IMR-90 (cell line): ENCODE measurements around the gene KRTAP5-1. TPM values are rescaled to one million over a fixed set of nuclear protein-coding genes. Genes with fewer than 3 reads are reported as not detected.

Experiments used
- ATAC-seq: fragments of 200-7000 bp; cut with Tn5 transposase; 2 replicates; pipeline ENCODE4 v1.9.1; 2020; ENCODE audit warnings: low read depth, mild to moderate bottlenecking, moderate library complexity
- BruUV-seq: library from RNA; stranded (reverse); fragments of 400-500 nt; replicated peaks from 2 replicates; lab custom pipeline; 2021; lab: Mats Ljungman, UMichigan
- CTCF ChIA-PET: fragments of 300-600 bp; formaldehyde crosslinking; extraction: SDS; loops from one replicate; lab custom pipeline; 2021; ENCODE audit warnings: antibody characterized with exemption; lab: Yijun Ruan, JAX
- POLR2A ChIA-PET: fragments of 300-600 bp; sonication (Branson Sonifier 250); formaldehyde crosslinking; loops from one replicate; lab custom pipeline; 2022; ENCODE audit warnings: antibody characterized with exemption; ENCODE audit not compliant: unreplicated experiment; lab: Charles Lee
- DNase-seq: peaks from one replicate; pipeline ENCODE4 v3.0.0; 2013
- H2AFZ ChIP-seq: replicated peaks from 2 replicates; pipeline ENCODE3; 2013; ENCODE audit warnings: low read length, mild to moderate bottlenecking; ENCODE audit not compliant: poor library complexity
- H2AK5ac ChIP-seq: 2 replicates; pipeline ENCODE4 v1.6.1; 2013; ENCODE audit warnings: low read depth, low read length, inconsistent platforms
- H2AK9ac ChIP-seq: replicated peaks from 2 replicates; pipeline ENCODE3; 2013; ENCODE audit warnings: mild to moderate bottlenecking, low read depth, low read length, moderate library complexity; ENCODE audit not compliant: poor library complexity
- H2BK120ac ChIP-seq: 2 replicates; pipeline ENCODE4 v1.6.1; 2013; ENCODE audit warnings: low read depth, low read length, inconsistent platforms
- H2BK15ac ChIP-seq: 3 replicates; pipeline ENCODE4 v1.6.1; 2013; ENCODE audit warnings: low read depth, low read length, inconsistent platforms
- H2BK20ac ChIP-seq: 2 replicates; pipeline ENCODE4 v1.6.1; 2013; ENCODE audit warnings: low read depth, mild to moderate bottlenecking, inconsistent platforms, low read length, moderate library complexity
- H2BK5ac ChIP-seq: 2 replicates; pipeline ENCODE4 v1.6.1; 2013; ENCODE audit warnings: mild to moderate bottlenecking, low read depth, low read length, inconsistent platforms; ENCODE audit not compliant: poor library complexity, severe bottlenecking
- H3K14ac ChIP-seq: replicated peaks from 2 replicates; pipeline ENCODE4 v1.6.1; 2013; ENCODE audit warnings: low read depth, low read length, inconsistent platforms
- H3K18ac ChIP-seq: 2 replicates; pipeline ENCODE4 v1.6.1; 2013; ENCODE audit warnings: low read depth, low read length, control low read depth
- H3K23ac ChIP-seq: 2 replicates; pipeline ENCODE4 v1.6.1; 2013; ENCODE audit warnings: low read depth, low read length, inconsistent platforms
- H3K27ac ChIP-seq: 2 replicates; pipeline ENCODE4 v1.5.1; 2013; ENCODE audit warnings: mild to moderate bottlenecking, control low read depth, low read length; ENCODE audit not compliant: insufficient read depth
- H3K27me3 ChIP-seq: 2 replicates; pipeline ENCODE4 v1.6.1; 2013; ENCODE audit warnings: low read length; ENCODE audit not compliant: control insufficient read depth, insufficient read depth
- H3K36me3 ChIP-seq: 2 replicates; pipeline ENCODE4 v1.6.1; 2013; ENCODE audit warnings: low read length, mixed read lengths; ENCODE audit not compliant: control insufficient read depth, insufficient read depth
- H3K4ac ChIP-seq: 2 replicates; pipeline ENCODE4 v1.6.1; 2013; ENCODE audit warnings: low read depth, low read length, inconsistent platforms
- H3K4me1 ChIP-seq: 2 replicates; pipeline ENCODE4 v1.6.1; 2013; ENCODE audit warnings: low read length, mixed read lengths; ENCODE audit not compliant: control insufficient read depth, insufficient read depth
- H3K4me2 ChIP-seq: 2 replicates; pipeline ENCODE4 v1.6.1; 2013; ENCODE audit warnings: low read depth, mild to moderate bottlenecking, control low read depth, low read length, moderate library complexity
- H3K4me3 ChIP-seq: 2 replicates; pipeline ENCODE4 v1.5.1; 2013; ENCODE audit warnings: low read depth, mild to moderate bottlenecking, control low read depth, low read length, moderate library complexity; ENCODE audit not compliant: insufficient read depth
- H3K56ac ChIP-seq: 2 replicates; pipeline ENCODE4 v1.6.1; 2013; ENCODE audit warnings: low read length, inconsistent platforms; ENCODE audit not compliant: insufficient read depth; ENCODE audit errors: extremely low read depth
- H3K79me1 ChIP-seq, 2 experiments: 2 replicates each; pipeline ENCODE4 v1.6.1; 2013; ENCODE audit warnings: low read length in 2 of 2, inconsistent platforms in 1 of 2, low read depth in 1 of 2
- H3K9ac ChIP-seq: 2 replicates; pipeline ENCODE4 v1.6.1; 2013; ENCODE audit warnings: low read depth, low read length, control low read depth
- H3K9me1 ChIP-seq: 2 replicates; pipeline ENCODE4 v1.6.1; 2013; ENCODE audit warnings: low read length, inconsistent platforms; ENCODE audit not compliant: insufficient read depth
- H3K9me3 ChIP-seq: 2 replicates; pipeline ENCODE4 v1.6.1; 2013; ENCODE audit warnings: low read length; ENCODE audit not compliant: control insufficient read depth, insufficient read depth
- H4K20me1 ChIP-seq: 2 replicates; pipeline ENCODE4 v1.6.1; 2013; ENCODE audit warnings: low read length, inconsistent platforms; ENCODE audit not compliant: insufficient read depth
- H4K5ac ChIP-seq: 2 replicates; pipeline ENCODE4 v1.6.1; 2013; ENCODE audit warnings: mild to moderate bottlenecking, low read depth, low read length, control low read depth
- H4K8ac ChIP-seq, 2 experiments: 2 replicates each; pipeline ENCODE4 v1.6.1; 2013; ENCODE audit warnings: low read depth in 2 of 2, low read length in 2 of 2, control low read depth in 1 of 2, inconsistent platforms in 1 of 2
- H4K91ac ChIP-seq: 2 replicates; pipeline ENCODE4 v1.6.1; 2013; ENCODE audit warnings: low read depth, low read length, inconsistent platforms; ENCODE audit not compliant: insufficient read depth
- CEBPB ChIP-seq: IDR thresholded peaks from 2 replicates; pipeline ENCODE4 v1.6.1; 2012; ENCODE audit warnings: low read depth, low read length, improper control_type of control experiment
- MAZ ChIP-seq: IDR thresholded peaks from 2 replicates; pipeline ENCODE4 v1.6.1; 2012; ENCODE audit warnings: low read depth, mild to moderate bottlenecking, low read length, improper control_type of control experiment, moderate library complexity, borderline replicate concordance
- RFX5 ChIP-seq: IDR thresholded peaks from 2 replicates; pipeline ENCODE4 v1.8.0; 2012; ENCODE audit warnings: low read depth, mild to moderate bottlenecking, low read length, moderate library complexity
- SMC3 ChIP-seq: fragments of 150-350 bp; IDR thresholded peaks from 2 replicates; pipeline ENCODE4 v1.6.1; 2016; ENCODE audit warnings: low read depth, mild to moderate bottlenecking, antibody characterized with exemption, low read length, moderate library complexity
- WGBS, 2 experiments: methylation state at CpG; one replicate each; pipeline versions ENCODE4 v1.1.5 to v1.1.7; 2013; ENCODE audit warnings: missing lambda C conversion rate in 2 of 2; ENCODE audit not compliant: insufficient read length in 1 of 2; ENCODE audit errors: extremely low coverage in 2 of 2; 5-methylcytosine and 5-hydroxymethylcytosine counted together
- dilution Hi-C: fragments of 300-500 bp; cut with HindIII; formaldehyde crosslinking; loops from one replicate; pipeline ENCODE4 v1.14.3; 2018; ENCODE audit warnings: low sequenced_read_pairs; ENCODE audit not compliant: unreplicated experiment
- in situ Hi-C: fragments of 300-500 bp; cut with MboI; formaldehyde crosslinking; loops from 3 replicates; pipeline ENCODE4 v1.14.3; 2019; ENCODE audit warnings: low sequenced_read_pairs, inconsistent platforms, mixed read lengths
- intact Hi-C: fragments of 100-400 bp; cut with micrococcal nuclease; formaldehyde crosslinking; loops from 2 replicates; pipeline ENCODE4 v1.10.0; 2022
- polyA plus RNA-seq, 3 experiments: library from polyadenylated mRNA; depleted of rRNA; stranded (reverse); fragments of >200 nt; gene quantifications; 2 replicates each; pipeline ENCODE4 v1.2.3, GENCODE V29; 2012; ENCODE audit warnings: low replicate concordance in 1 of 3
- total RNA-seq: library from RNA; depleted of rRNA; stranded (reverse); fragments of >200 nt; gene quantifications from 2 replicates; pipeline ENCODE4 v1.2.3, GENCODE V29; 2012
- TF ChIP-seq, protein P1 (sequence below): fragments of 150-350 bp; IDR thresholded peaks from 2 replicates; pipeline ENCODE4 v1.6.1; 2016; ENCODE audit warnings: low read depth, mild to moderate bottlenecking, low read length, moderate library complexity, borderline replicate concordance

KRTAP5-1 gene
- total and polyA plus RNA-seq, 2 of the 4 experiments (the other 2 are of a cell fraction): not detected

DNA sequence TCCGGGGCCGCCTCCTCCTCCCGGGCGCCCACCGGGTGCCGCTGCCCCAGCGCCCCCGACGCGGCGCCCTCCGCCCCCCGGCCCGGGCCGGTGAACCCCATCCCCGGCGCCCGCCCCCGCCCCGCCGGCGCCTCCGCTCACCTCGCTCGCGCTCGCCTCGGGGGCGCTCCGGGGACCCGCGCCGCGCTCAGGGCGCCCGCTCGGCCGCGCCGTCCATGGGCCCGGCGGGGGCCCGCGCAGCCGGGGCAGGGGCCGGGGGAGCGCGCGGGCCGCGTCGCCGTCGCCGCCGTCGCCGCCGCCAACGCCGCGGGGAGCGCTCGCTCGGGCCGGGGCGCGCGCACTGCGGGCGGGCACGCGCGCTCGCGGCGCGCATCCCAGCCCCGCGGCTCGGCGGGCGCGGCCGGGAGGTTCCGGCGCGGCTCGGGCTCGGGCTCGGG lies 13.3 kb downstream of the KRTAP5-1 start:
- in situ Hi-C loops: no loop called here
- CTCF ChIA-PET: interaction anchor here (4.4 kb wide), 1 partner anchor 26 kb away, joined by 30 read pairs; no protein-coding TSS in a partner anchor

More for the DNA sequence above, 13.3 kb downstream of the KRTAP5-1 start:
- Histone ChIP-seq H3K18ac (no peak overlapping the region), H3K9ac (no peak overlapping the region; the same call in 1 of the 2 replicates), H3K23ac (no peak overlapping the region), H2BK5ac (no peak overlapping the region), H3K14ac (no peak overlapping the region), H2AFZ (peak overlapping the region; percentile 85), H2BK20ac (no peak overlapping the region), H3K9me1 (no peaks in the 10 kb centered on the region), H3K4me1 (peaks cover 3% of the 10 kb centered on the region), H4K5ac (no peak overlapping the region), H4K8ac (no peak overlapping the region), H2BK120ac (no peak overlapping the region), H3K9me3 (no peaks in the 10 kb centered on the region), H2AK9ac (no peak overlapping the region), H3K79me1 (peaks cover 11 to 26% of the 10 kb centered on the region in 2 experiments; a peak in 2 of 4 replicates), H3K4me2 (no peak overlapping the region), H2AK5ac (no peak overlapping the region), H2BK15ac (no peak overlapping the region), H3K27me3 (peaks cover 24% of the 10 kb centered on the region), H3K4me3 (peak overlapping the region; percentile 58), H3K4ac (no peak overlapping the region), H4K91ac (no peak overlapping the region; the same call in 1 of the 2 replicates), H3K56ac (no peak overlapping the region), H3K36me3 (no peaks in the 10 kb centered on the region), H4K20me1 (peaks cover 54% of the 10 kb centered on the region), H3K27ac (no peak overlapping the region; the same call in 1 of the 2 replicates)
- WGBS, 2 experiments: 1% methylated on average over 40 of the region's 91 CpGs; no CpG with 5 or more reads in 1 of the 2 experiments
- dilution Hi-C loops: no loop called here
- no peak for ATAC-seq
- POLR2A ChIA-PET: no interaction called here
- intact Hi-C loops: no loop called here
- BruUV-seq: no TSS peak
- no peak for DNase-seq
- no peak for TF ChIP-seq CEBPB
- no peak for TF ChIP-seq SMC3
- no peak for TF ChIP-seq RFX5
- TF ChIP-seq, protein P1, sequence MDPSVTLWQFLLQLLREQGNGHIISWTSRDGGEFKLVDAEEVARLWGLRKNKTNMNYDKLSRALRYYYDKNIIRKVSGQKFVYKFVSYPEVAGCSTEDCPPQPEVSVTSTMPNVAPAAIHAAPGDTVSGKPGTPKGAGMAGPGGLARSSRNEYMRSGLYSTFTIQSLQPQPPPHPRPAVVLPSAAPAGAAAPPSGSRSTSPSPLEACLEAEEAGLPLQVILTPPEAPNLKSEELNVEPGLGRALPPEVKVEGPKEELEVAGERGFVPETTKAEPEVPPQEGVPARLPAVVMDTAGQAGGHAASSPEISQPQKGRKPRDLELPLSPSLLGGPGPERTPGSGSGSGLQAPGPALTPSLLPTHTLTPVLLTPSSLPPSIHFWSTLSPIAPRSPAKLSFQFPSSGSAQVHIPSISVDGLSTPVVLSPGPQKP: no peak
- no peak for TF ChIP-seq MAZ
